Epithelial cell of proximal tubule (primary cell): ENCODE results near the gene ZNF503. TPM values are rescaled to one million over a fixed set of nuclear protein-coding genes. Genes with fewer than 3 reads are reported as not detected.

Experiments
- DNase-seq: peaks from one replicate; pipeline ENCODE4 v3.0.0-alpha.2; 2011; ENCODE audit warnings: low read depth
- H3K4me3 ChIP-seq: 2 replicates; pipeline ENCODE4 v1.5.1; 2011; ENCODE audit warnings: low read depth, mild to moderate bottlenecking, low read length
- CTCF ChIP-seq: conservative IDR thresholded peaks from 2 replicates; pipeline ENCODE4 v1.5.1; 2012; ENCODE audit warnings: low read depth, mild to moderate bottlenecking, low read length
- total RNA-seq: library from RNA; depleted of rRNA; stranded (reverse); fragments of >200 nt; gene quantifications from 2 replicates; pipeline ENCODE4 v1.2.3, GENCODE V29; 2015

The ZNF503 gene
- total RNA-seq, 1 donor from 2014 or later = 9.6 TPM

- no peak for TF ChIP-seq CTCF
- H3K4me3 ChIP-seq = no peak overlapping the region
- DNase-seq = peak; percentile 76
Observed at GRCh38 chr10:75358835-75359421, 42.6 kb downstream of the ZNF503 start.

DNA sequence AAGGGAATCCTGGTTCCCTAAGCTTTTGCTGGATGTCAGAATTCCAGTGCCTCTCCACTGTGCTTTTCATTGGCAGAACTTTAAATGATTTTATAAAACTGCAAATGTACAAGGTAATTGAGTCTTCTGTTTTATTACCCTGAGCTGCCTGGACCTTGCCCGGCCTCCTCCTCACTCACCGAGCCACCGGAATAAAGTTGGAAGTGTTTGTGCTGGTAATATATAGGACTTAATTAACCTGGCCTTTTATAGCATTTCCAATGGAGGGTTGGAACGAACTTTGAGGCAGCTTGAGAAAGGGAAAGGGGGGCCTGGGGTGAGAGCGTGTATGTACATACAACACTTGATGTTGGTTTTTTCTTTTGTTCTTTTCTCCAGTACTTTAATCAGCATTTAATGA, 43.4 kb downstream of the ZNF503 start:
- no peak for DNase-seq
- H3K4me3 ChIP-seq = no peak overlapping the region
- no peak for TF ChIP-seq CTCF

DNA sequence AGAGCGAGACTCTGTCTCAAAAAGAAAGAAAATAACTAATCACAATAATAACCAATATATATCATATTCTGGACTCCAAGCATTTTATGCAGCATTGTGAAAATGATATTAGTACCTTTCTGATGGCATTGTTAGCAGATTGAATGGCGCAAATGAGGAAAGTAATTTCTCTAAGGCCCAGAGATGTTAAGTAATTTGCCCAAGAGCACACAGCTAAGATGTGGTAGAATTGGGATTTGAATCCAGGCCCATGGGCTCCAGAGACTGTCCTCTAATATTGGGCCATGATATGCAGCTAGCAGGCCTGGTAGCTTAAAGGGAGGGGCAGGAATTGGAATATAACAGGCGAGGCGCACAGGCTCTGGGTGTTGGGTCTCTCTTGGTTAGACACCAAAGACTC, 44.1 kb downstream of the ZNF503 start:
- TF ChIP-seq CTCF = no peak
- no peak overlapping the region for H3K4me3 ChIP-seq
- no peak for DNase-seq

DNA sequence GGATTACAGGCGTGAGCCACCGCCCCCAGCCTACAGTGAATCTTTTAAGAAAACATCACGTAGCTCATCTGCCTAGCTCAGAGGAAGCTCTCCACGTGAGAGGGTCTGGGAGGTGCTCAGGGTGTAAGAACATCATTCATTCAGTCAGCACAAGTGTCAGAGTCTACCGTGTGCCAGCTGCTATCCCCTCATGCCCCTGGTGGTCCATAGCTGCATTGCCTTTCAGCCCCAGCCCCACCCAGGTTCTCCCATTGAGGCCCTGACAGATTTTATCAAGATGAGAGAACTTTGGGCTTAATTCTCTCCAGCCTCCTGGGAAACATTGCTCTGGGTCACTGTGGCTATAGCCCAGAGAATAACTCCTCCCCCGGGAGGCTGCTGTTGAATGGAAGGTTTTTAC, 45.1 kb downstream of the ZNF503 start:
- no peak for TF ChIP-seq CTCF
- no peak overlapping the region for H3K4me3 ChIP-seq
- DNase-seq = no peak

GRCh38 chr10:75355706-75356105, 45.9 kb downstream of the ZNF503 start:
- H3K4me3 ChIP-seq = no peak overlapping the region
- TF ChIP-seq CTCF = no peak
- DNase-seq = no peak

- no peak for DNase-seq
- TF ChIP-seq CTCF = no peak
- H3K4me3 ChIP-seq = no peak overlapping the region
Observed at GRCh38 chr10:75353183-75353582, 48.4 kb downstream of the ZNF503 start.

DNA sequence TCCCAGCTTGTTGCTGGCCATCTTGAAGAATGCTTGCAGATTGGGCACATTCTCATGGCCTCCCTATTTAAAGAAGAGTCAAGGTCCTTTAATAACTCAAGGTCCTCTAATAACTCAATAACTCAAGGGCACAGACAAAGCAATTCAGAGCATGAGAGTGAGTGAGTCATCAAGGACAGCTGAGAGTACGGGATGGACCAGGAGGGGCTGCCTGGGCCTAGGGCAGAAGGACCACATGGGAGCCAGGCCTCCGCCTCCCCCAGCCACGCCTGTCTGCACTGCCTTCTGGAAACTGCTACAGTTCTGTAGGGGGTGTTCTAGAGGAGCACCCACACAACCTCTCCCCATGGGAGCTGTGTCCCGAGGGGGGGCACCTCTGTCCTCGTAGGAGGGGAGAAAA, 48.9 kb downstream of the ZNF503 start:
- DNase-seq = no peak
- H3K4me3 ChIP-seq = no peak overlapping the region
- TF ChIP-seq CTCF = no peak
